Mammary epithelial cell (primary cell): ENCODE data around the gene SPAG4.

Experiments used
- CTCF ChIP-seq, 2 donors: IDR thresholded peaks in 1 of 2; conservative IDR thresholded peaks in 1 of 2; 2 replicates each; pipeline ENCODE4 v1.5.1; 2011 to 2012; ENCODE audit warnings: inconsistent platforms in 2 of 2, low read length in 2 of 2, mild to moderate bottlenecking in 2 of 2, control low read depth in 1 of 2, low read depth in 1 of 2; ENCODE audit not compliant: insufficient read depth in 1 of 2; ENCODE audit errors: extremely low read depth in 1 of 2
- EZH2 ChIP-seq: IDR thresholded peaks from 2 replicates; pipeline ENCODE4 v1.6.1; 2012; ENCODE audit warnings: low read length, inconsistent platforms, borderline replicate concordance

DNA sequence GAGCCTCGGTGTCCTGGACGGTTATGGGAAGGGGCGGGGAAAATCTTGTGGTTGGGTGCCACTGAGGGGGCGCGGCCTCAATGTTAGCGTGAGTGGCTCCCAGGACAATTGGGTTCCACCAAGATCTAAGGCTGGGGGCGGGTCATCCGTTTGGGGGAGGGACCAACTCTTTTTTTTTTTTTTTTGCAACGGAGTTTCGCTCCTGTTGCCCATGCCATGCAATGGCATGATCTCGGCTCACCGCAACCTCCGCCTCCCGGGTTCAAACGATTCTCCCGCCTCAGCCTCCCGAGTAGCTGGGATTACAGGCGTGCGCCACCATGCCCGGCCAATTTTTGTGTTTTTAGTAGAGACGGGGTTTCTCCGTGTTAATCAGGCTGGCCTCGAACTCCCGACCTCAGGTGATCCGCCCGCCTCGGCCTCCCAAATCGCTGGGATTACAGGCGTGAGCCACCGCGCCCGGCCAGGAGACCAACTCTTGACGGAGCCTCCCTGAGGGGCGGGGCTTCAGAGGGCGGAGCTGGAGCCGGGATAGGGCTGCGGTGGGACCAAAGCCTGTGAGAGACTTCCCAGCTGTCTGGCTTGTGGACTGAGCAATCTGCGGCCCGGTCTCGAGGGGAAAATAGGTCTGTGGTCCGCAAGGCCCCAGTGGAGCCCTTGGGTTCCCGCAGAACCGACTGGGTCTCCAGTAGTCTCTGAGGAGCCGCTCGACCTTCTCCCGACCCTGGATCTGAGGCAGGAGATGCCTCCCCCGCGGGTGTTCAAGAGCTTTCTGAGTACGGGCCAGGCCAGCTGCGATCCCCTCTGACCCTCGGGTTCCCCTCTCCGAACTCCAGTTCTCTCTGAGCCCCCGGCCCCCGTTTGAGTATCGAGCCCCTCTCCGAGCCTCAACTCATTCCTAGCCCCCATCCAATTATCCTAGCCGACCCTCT lies 1.1 kb downstream of the SPAG4 start:
- no peak for TF ChIP-seq CTCF (conservative IDR thresholded peaks at IDR 0.05 in 1 of 2, IDR thresholded peaks at IDR 0.05 in 1 of 2; ENCODE audit: extremely low read depth in 1 of 2, insufficient read depth in 1 of 2, low read depth in 1 of 2, low read length in 2 of 2)
- TF ChIP-seq EZH2, result no peak
